Astrocyte (in vitro differentiated cells and primary cell): ENCODE measurements around the gene TMEM60. TPM values are rescaled to one million over a fixed set of nuclear protein-coding genes. Genes with fewer than 3 reads are reported as not detected.

Experiments used
- DNase-seq: peaks from one replicate; pipeline ENCODE4 v3.0.0-alpha.2; 2010; ENCODE audit warnings: low read depth
- FAIRE-seq: peaks from 2 replicates; lab custom pipeline; 2011; peaks lifted over from hg19 to GRCh38; lab: Jason Lieb, UNC
- H2AFZ ChIP-seq: 2 replicates; pipeline ENCODE4 v1.6.0; 2012; ENCODE audit warnings: low read depth, low read length, inconsistent platforms
- H3K27ac ChIP-seq: 2 replicates; pipeline ENCODE4 v1.5.1; 2011; ENCODE audit warnings: low read depth, low read length, inconsistent platforms
- H3K27me3 ChIP-seq: 2 replicates; pipeline ENCODE4 v1.6.0; 2011; ENCODE audit warnings: low read length, inconsistent platforms; ENCODE audit not compliant: insufficient read depth
- H3K36me3 ChIP-seq: 2 replicates; pipeline ENCODE4 v1.5.1; 2011; ENCODE audit warnings: low read length, inconsistent platforms; ENCODE audit not compliant: insufficient read depth
- H3K4me1 ChIP-seq: 2 replicates; pipeline ENCODE4 v1.5.1; 2011; ENCODE audit warnings: low read length, inconsistent platforms; ENCODE audit not compliant: insufficient read depth
- H3K4me2 ChIP-seq: 2 replicates; pipeline ENCODE4 v1.6.0; 2012; ENCODE audit warnings: low read length, inconsistent platforms
- H3K4me3 ChIP-seq: 2 replicates; pipeline ENCODE4 v1.5.1; 2011; ENCODE audit warnings: low read depth, mild to moderate bottlenecking, low read length, inconsistent platforms; ENCODE audit not compliant: insufficient read depth
- H3K79me2 ChIP-seq: 2 replicates; pipeline ENCODE4 v1.6.0; 2012; ENCODE audit warnings: mild to moderate bottlenecking, low read length, inconsistent platforms; ENCODE audit not compliant: insufficient read depth
- H3K9ac ChIP-seq: 2 replicates; pipeline ENCODE4 v1.6.0; 2012; ENCODE audit warnings: mild to moderate bottlenecking, low read length, inconsistent platforms
- H3K9me3 ChIP-seq: 2 replicates; pipeline ENCODE4 v1.5.1; 2012; ENCODE audit warnings: low read depth, mild to moderate bottlenecking, low read length, inconsistent platforms; ENCODE audit not compliant: insufficient read depth
- H4K20me1 ChIP-seq: 2 replicates; pipeline ENCODE4 v1.6.0; 2012; ENCODE audit warnings: low read length, inconsistent platforms; ENCODE audit not compliant: insufficient read depth
- H3K27ac Mint-ChIP-seq: one replicate; pipeline ENCODE4 v1.8.0; 2021; ENCODE audit warnings: mild to moderate bottlenecking, mixed read lengths; ENCODE audit not compliant: unreplicated experiment
- H3K27me3 Mint-ChIP-seq: one replicate; pipeline ENCODE4 v1.8.0; 2021; ENCODE audit warnings: low read depth, mixed read lengths; ENCODE audit not compliant: unreplicated experiment
- H3K36me3 Mint-ChIP-seq: one replicate; pipeline ENCODE4 v1.8.0; 2021; ENCODE audit warnings: low read depth, mixed read lengths; ENCODE audit not compliant: unreplicated experiment
- H3K4me1 Mint-ChIP-seq: one replicate; pipeline ENCODE4 v1.8.0; 2021; ENCODE audit warnings: low read depth, mixed read lengths; ENCODE audit not compliant: unreplicated experiment
- H3K4me3 Mint-ChIP-seq: one replicate; pipeline ENCODE4 v1.8.0; 2021; ENCODE audit warnings: mild to moderate bottlenecking, moderate library complexity, mixed read lengths; ENCODE audit not compliant: unreplicated experiment
- H3K9me3 Mint-ChIP-seq: one replicate; pipeline ENCODE4 v1.8.0; 2021; ENCODE audit warnings: mild to moderate bottlenecking, mixed read lengths; ENCODE audit not compliant: unreplicated experiment
- EZH2 ChIP-seq: IDR thresholded peaks from 2 replicates; pipeline ENCODE4 v1.6.1; 2012; ENCODE audit warnings: mild to moderate bottlenecking, low read length, inconsistent platforms; ENCODE audit not compliant: insufficient read depth
- total RNA-seq: library from RNA; stranded (reverse); gene quantifications from 2 replicates; pipeline ENCODE4 v1.2.1, GENCODE V29; 2021
- TF ChIP-seq, protein P1 (sequence below): IDR thresholded peaks from 2 replicates; pipeline ENCODE4 v1.5.1; 2011; ENCODE audit warnings: low read depth, mild to moderate bottlenecking, inconsistent platforms, low read length, moderate library complexity; ENCODE audit not compliant: insufficient read depth

The TMEM60 gene
- total RNA-seq, 1 donor from 2014 or later = 12.2 TPM

GRCh38 chr7:77822269-77822668, 24.0 kb upstream of the TMEM60 start:
- H3K27me3 ChIP-seq = no peaks in the 10 kb centered on the region
- FAIRE-seq = no peak
- peaks cover 13% of the 10 kb centered on the region for H3K9me3 ChIP-seq
- H2AFZ ChIP-seq = no peak overlapping the region
- H3K9me3 Mint-ChIP-seq = peaks cover 32% of the 10 kb centered on the region
- peaks cover 7% of the 10 kb centered on the region for H3K4me1 Mint-ChIP-seq
- H3K27me3 Mint-ChIP-seq = no peaks in the 10 kb centered on the region
- H3K4me2 ChIP-seq = no peak overlapping the region
- no peaks in the 10 kb centered on the region for H3K4me1 ChIP-seq
- DNase-seq = no peak
- TF ChIP-seq, protein P1, sequence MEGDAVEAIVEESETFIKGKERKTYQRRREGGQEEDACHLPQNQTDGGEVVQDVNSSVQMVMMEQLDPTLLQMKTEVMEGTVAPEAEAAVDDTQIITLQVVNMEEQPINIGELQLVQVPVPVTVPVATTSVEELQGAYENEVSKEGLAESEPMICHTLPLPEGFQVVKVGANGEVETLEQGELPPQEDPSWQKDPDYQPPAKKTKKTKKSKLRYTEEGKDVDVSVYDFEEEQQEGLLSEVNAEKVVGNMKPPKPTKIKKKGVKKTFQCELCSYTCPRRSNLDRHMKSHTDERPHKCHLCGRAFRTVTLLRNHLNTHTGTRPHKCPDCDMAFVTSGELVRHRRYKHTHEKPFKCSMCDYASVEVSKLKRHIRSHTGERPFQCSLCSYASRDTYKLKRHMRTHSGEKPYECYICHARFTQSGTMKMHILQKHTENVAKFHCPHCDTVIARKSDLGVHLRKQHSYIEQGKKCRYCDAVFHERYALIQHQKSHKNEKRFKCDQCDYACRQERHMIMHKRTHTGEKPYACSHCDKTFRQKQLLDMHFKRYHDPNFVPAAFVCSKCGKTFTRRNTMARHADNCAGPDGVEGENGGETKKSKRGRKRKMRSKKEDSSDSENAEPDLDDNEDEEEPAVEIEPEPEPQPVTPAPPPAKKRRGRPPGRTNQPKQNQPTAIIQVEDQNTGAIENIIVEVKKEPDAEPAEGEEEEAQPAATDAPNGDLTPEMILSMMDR = no peak
- no peak for TF ChIP-seq EZH2
- H3K27ac Mint-ChIP-seq = no peak overlapping the region
- no peaks in the 10 kb centered on the region for H3K36me3 ChIP-seq
- H3K27ac ChIP-seq = no peak overlapping the region
- no peak overlapping the region for H3K4me3 Mint-ChIP-seq
- H3K9ac ChIP-seq = no peak overlapping the region
- H4K20me1 ChIP-seq = peaks cover 22% of the 10 kb centered on the region
- H3K4me3 ChIP-seq = no peak overlapping the region
- peaks cover 53% of the 10 kb centered on the region for H3K79me2 ChIP-seq
- peaks cover 49% of the 10 kb centered on the region for H3K36me3 Mint-ChIP-seq

GRCh38 chr7:77820967-77821366, 22.7 kb upstream of the TMEM60 start:
- H3K4me3 ChIP-seq = no peak overlapping the region
- H3K4me1 Mint-ChIP-seq = peaks cover 7% of the 10 kb centered on the region

GRCh38 chr7:77819021-77819420, 20.8 kb upstream of the TMEM60 start:
- H3K4me3 ChIP-seq = no peak overlapping the region
- Mint-ChIP-seq H3K27me3 (no peaks in the 10 kb centered on the region), H3K4me1 (peaks cover 7% of the 10 kb centered on the region), H3K36me3 (peaks cover 52% of the 10 kb centered on the region), H3K27ac (no peak overlapping the region), H3K9me3 (peaks cover 37% of the 10 kb centered on the region), H3K4me3 (no peak overlapping the region)
- no peak overlapping the region for H3K9ac ChIP-seq
- no peaks in the 10 kb centered on the region for H3K27me3 ChIP-seq
- no peak overlapping the region for H3K27ac ChIP-seq
- H3K36me3 ChIP-seq = no peaks in the 10 kb centered on the region
- peaks cover 13% of the 10 kb centered on the region for H3K9me3 ChIP-seq
- TF ChIP-seq, protein P1 = no peak
- TF ChIP-seq EZH2 = no peak
- H3K4me2 ChIP-seq = no peak overlapping the region
- FAIRE-seq (no peak), DNase-seq (no peak)
- no peak overlapping the region for H2AFZ ChIP-seq
- no peaks in the 10 kb centered on the region for H3K4me1 ChIP-seq
- peaks cover 8% of the 10 kb centered on the region for H4K20me1 ChIP-seq
- peaks cover 60% of the 10 kb centered on the region for H3K79me2 ChIP-seq

More at GRCh38 chr7:77820967-77821366, 22.7 kb upstream of the TMEM60 start:
- no peak for DNase-seq
- Histone ChIP-seq H3K4me2 (no peak overlapping the region), H3K27ac (no peak overlapping the region), H3K9me3 (peaks cover 13% of the 10 kb centered on the region), H3K4me1 (no peaks in the 10 kb centered on the region), H4K20me1 (peaks cover 16% of the 10 kb centered on the region), H3K9ac (no peak overlapping the region), H3K36me3 (no peaks in the 10 kb centered on the region), H3K79me2 (peaks cover 57% of the 10 kb centered on the region), H3K27me3 (no peaks in the 10 kb centered on the region), H2AFZ (no peak overlapping the region)
- no peaks in the 10 kb centered on the region for H3K27me3 Mint-ChIP-seq
- FAIRE-seq = no peak
- H3K9me3 Mint-ChIP-seq = peaks cover 40% of the 10 kb centered on the region
- TF ChIP-seq EZH2 = no peak
- TF ChIP-seq, protein P1 = no peak
- no peak overlapping the region for H3K27ac Mint-ChIP-seq
- no peak overlapping the region for H3K4me3 Mint-ChIP-seq
- H3K36me3 Mint-ChIP-seq = peaks cover 52% of the 10 kb centered on the region
